ENCODE measurements around the gene HELB.

GRCh38 chr12:66359300-66359699 lies 57.0 kb downstream of the HELB start:
- TF ChIP-seq, protein P1, sequence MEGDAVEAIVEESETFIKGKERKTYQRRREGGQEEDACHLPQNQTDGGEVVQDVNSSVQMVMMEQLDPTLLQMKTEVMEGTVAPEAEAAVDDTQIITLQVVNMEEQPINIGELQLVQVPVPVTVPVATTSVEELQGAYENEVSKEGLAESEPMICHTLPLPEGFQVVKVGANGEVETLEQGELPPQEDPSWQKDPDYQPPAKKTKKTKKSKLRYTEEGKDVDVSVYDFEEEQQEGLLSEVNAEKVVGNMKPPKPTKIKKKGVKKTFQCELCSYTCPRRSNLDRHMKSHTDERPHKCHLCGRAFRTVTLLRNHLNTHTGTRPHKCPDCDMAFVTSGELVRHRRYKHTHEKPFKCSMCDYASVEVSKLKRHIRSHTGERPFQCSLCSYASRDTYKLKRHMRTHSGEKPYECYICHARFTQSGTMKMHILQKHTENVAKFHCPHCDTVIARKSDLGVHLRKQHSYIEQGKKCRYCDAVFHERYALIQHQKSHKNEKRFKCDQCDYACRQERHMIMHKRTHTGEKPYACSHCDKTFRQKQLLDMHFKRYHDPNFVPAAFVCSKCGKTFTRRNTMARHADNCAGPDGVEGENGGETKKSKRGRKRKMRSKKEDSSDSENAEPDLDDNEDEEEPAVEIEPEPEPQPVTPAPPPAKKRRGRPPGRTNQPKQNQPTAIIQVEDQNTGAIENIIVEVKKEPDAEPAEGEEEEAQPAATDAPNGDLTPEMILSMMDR (tag by site-specific recombination; IDR thresholded peaks at IDR 0.05): no peak
- no peak for TF ChIP-seq YY1 (tag by site-specific recombination; IDR thresholded peaks at IDR 0.05)
- TF ChIP-seq ZNF544 (tag by site-specific recombination; IDR thresholded peaks at IDR 0.05): no peak
- TF ChIP-seq GLI4 (tag by site-specific recombination; IDR thresholded peaks at IDR 0.05): no peak
- no peak for TF ChIP-seq OVOL3 (tag by site-specific recombination; IDR thresholded peaks at IDR 0.05)
- TF ChIP-seq ZNF146 (tag by site-specific recombination; IDR thresholded peaks at IDR 0.05): no peak
- no peak for TF ChIP-seq OSR2 (tag by site-specific recombination; IDR thresholded peaks at IDR 0.05)
- TF ChIP-seq BCL11B (tag by site-specific recombination; IDR thresholded peaks at IDR 0.05; ENCODE audit: low read depth): no peak
- no peak for TF ChIP-seq ZNF174 (tag by site-specific recombination; IDR thresholded peaks at IDR 0.05)
- no peak for TF ChIP-seq ZNF335 (tag by site-specific recombination; conservative IDR thresholded peaks at IDR 0.05)
- TF ChIP-seq, protein P2, sequence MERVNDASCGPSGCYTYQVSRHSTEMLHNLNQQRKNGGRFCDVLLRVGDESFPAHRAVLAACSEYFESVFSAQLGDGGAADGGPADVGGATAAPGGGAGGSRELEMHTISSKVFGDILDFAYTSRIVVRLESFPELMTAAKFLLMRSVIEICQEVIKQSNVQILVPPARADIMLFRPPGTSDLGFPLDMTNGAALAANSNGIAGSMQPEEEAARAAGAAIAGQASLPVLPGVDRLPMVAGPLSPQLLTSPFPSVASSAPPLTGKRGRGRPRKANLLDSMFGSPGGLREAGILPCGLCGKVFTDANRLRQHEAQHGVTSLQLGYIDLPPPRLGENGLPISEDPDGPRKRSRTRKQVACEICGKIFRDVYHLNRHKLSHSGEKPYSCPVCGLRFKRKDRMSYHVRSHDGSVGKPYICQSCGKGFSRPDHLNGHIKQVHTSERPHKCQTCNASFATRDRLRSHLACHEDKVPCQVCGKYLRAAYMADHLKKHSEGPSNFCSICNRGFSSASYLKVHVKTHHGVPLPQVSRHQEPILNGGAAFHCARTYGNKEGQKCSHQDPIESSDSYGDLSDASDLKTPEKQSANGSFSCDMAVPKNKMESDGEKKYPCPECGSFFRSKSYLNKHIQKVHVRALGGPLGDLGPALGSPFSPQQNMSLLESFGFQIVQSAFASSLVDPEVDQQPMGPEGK (tag by site-specific recombination; IDR thresholded peaks at IDR 0.05): no peak
- TF ChIP-seq ZNF394 (tag by site-specific recombination; IDR thresholded peaks at IDR 0.05; ENCODE audit: borderline replicate concordance): no peak
